HuH-7 (cell line): ENCODE data around the gene CRIP2.

Source experiments
- DNase-seq: peaks from one replicate; pipeline ENCODE4 v3.0.0; 2011; ENCODE audit warnings: low spot score

Gene CRIP2

GRCh38 chr14:105487986-105488777 lies 13.6 kb downstream of the CRIP2 start:
- DNase-seq: no peak

DNA sequence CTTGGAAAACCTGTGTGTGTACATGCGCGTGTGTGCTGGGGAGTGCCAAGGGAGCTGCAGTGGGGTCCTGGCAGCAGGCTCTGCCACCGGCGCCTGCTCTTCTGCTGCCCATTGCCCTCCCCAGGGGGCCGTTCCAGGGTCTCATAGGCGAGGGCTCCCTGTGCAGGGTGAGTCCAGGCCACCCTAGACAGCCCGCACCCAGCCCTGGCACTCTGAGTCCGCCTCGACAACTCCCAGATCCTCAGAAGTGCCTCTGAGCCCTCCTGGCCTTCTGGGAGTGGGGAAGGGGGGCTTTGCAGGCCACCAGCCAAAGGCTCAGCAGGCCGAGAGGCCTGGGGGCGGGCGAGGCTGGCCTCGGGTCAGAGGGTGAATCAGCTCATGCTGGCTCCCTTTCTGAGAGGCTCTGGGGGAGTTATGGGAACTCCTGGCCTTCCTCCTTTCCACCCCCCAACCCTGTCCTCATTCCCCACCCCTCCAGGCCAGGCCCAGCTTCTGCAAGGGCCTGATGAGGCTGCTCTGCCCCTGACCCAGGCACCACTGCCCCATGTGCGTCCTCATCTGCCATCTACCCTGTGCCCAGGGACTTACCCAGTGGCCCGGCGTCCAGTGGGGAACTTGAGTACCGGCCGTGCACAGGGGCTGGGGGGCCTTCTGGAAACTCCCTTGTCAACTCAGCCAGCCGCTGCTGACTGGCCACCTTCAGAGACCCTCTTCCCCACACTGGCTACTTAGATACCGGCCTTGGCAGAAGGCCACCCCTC lies 14.3 kb downstream of the CRIP2 start:
- DNase-seq: no peak

- DNase-seq: peak; percentile 79
Observed at GRCh38 chr14:105489542-105490266, 15.1 kb downstream of the CRIP2 start.

DNA sequence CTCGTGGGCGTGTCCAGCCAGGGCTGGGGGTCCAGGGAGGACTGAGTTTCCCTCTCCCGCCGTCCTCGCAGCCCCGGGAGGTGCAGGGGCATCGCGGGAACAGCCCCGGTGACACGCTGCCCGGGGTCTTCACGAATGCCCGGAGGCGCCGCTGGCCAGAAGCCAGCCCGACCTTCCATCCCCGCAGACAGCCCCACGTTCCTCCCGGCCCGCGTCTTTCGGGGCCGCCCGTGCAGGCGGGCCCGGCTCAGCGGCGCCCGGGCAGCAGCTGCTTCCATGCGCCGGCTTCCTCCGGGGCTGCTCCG lies 15.6 kb downstream of the CRIP2 start:
- no peak for DNase-seq

- DNase-seq: peak; percentile 99
Observed at GRCh38 chr14:105490572-105491365, 16.1 kb downstream of the CRIP2 start, which contains the start of gene TEDC1. TEDC1 (plus strand) TSS chr14:105491246; CDS start chr14:105491376, 130 bp downstream.

GRCh38 chr14:105491366-105491973 lies 16.8 kb downstream of the CRIP2 start:
- DNase-seq: peak; percentile 82

DNA sequence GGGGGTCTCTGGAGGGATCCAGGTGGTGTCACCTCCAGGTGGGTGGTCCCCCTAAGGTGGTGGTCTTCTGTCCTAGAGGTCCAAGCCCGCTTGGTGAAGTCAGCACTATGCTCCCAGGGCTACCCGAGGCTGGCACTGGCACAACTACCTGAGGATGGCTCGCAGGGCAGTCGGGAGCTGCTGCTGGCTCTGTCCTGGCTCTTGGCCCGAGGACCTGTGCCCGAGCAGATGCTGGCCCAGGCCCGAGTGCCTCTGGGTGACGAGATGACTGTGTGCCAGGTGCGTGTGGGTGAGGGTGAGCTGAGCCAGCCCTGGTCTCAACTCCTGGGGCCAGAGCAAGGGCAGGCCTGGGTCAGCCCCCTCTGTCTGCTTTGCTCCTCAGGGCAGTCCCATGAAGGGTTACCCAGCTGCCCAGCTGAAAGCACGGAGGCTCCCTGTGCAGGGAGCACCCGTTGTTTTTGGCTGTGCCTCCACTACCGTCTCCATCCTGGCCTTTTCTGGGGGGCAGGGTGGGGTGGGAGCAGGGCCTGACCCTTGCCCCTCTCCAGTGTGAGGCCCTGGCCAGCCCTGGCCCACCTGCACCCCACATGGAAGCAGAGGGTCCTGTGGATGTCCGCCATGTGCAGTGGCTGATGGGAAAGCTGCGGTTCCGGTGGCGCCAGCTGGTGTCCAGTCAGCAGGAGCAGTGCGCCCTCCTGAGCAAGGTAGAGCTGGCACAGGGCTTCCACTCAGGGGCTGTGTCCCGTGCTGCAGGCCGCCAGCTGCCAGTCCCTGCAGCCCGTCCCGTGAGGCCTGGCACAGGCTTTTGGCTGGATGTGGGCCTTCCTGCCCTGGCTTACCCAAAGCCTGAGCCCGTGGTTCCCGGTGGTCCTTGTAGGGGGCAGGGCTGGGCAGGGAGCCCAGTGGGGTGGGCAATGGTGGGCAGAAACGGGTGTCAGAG lies 17.7 kb downstream of the CRIP2 start:
- DNase-seq: no peak

- no peak for DNase-seq
Observed at GRCh38 chr14:105492971-105493871, 18.6 kb downstream of the CRIP2 start.

GRCh38 chr14:105493921-105494605 lies 19.4 kb downstream of the CRIP2 start:
- DNase-seq: no peak

DNA sequence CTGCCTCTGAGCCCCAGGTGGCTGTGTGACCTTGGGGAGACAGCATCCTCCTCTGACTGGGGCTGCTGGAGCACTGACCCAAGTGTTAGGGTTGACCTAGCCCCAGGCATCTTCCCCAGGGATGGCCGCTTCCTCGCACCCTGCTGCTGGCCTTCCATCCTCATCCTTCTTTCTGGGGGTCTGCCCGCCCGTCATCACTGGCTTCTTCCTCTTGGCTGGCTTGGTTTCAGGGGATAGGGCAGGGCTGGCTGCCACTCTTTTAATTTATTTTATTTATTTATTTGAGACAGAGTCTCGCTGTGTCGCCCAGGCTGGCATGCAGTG lies 19.9 kb downstream of the CRIP2 start:
- DNase-seq: no peak

GRCh38 chr14:105495101-105495989 lies 20.7 kb downstream of the CRIP2 start:
- no peak for DNase-seq

- no peak for DNase-seq
Observed at GRCh38 chr14:105495990-105496830, 21.6 kb downstream of the CRIP2 start.

DNA sequence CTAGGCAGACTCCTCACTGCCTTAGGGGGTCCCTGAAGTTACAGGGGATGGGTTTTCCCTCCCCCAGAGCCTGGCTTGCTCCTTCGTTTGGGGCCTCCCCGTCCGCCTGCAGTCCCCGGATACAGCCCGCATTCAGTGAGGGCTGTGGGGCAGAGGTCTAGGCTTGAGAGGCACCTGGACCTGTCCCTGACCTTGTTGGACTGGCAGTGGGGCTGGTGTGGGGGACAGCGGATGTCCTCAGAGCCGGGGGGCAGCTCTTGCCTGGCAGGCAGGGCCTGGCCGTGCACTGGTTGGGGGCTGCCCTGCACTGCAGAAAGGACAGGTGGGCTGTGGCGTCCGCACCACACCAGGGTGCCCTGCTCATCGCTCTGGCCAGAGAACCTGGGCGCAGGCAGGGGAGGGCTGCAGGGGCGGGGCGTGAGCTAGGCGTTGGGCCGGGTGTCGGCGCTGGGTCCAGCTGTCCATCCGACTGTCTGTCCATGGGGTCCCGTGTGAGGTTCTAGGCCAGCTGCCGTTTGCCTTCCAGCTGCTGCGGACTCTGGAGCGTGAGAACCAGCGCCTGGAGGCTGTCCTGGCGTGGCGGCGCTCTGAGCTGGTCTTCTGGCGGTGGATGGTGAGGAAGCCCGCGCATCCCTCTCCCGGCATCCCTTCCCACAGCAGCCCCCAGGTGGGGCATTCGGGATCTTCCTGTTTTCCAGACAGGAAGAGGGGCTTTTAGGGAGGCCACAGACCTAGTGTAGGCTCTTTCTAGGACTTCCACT lies 22.4 kb downstream of the CRIP2 start:
- DNase-seq: no peak

GRCh38 chr14:105497671-105498429 lies 23.2 kb downstream of the CRIP2 start:
- no peak for DNase-seq
